ENCODE measurements around the gene NAP1L3. TPM values are rescaled to one million over a fixed set of nuclear protein-coding genes. Genes with fewer than 3 reads are reported as not detected.

NAP1L3 gene, protein sequence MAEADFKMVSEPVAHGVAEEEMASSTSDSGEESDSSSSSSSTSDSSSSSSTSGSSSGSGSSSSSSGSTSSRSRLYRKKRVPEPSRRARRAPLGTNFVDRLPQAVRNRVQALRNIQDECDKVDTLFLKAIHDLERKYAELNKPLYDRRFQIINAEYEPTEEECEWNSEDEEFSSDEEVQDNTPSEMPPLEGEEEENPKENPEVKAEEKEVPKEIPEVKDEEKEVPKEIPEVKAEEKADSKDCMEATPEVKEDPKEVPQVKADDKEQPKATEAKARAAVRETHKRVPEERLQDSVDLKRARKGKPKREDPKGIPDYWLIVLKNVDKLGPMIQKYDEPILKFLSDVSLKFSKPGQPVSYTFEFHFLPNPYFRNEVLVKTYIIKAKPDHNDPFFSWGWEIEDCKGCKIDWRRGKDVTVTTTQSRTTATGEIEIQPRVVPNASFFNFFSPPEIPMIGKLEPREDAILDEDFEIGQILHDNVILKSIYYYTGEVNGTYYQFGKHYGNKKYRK
- under 1 TPM in 3 of 4 donors, not detected in 1; 0.13 to 0.95 (median 0.53) TPM for total RNA-seq

DNA sequence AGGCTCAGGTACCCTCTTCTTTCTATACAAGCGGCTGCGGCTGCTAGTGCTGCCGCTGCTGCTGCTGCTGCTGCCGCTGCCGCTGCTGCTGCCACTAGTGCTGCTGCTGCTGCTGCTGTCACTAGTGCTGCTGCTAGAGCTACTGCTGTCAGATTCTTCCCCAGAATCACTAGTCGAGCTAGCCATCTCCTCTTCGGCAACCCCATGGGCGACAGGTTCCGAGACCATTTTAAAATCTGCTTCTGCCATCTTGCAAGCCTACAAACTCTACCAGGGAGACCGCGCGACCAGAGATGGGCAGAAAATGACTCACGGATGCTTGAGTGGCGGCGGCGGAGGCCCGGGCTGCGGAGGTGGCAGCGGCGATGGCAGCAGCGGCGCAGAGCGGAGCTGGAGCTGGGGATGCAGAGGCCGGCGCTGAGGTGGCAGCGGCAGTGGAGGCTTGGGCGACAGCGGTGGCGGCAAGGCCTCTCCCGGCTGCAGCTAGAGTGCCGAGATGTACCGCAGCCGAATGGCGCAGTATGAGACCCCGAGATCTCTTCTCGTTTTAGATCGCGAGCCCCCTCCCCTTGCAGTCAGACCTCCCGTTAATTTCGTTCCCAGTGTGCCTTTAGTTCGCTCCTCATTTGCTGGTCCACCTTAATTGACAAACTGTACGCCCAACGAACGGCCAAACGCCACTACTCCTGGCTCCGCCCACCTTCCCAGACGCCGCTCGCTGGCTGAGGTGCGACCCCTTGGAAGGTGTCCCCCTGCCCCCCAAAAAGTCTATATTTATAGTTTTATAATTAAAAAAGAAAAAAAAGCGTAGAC is at the start of gene NAP1L3:
NAP1L3 (minus strand) TSS at position 523 of the 813 bp plus-strand sequence; CDS start at position 249, 274 bp downstream.
- intact Hi-C loops (cut with DNase I): no loop called here
- TF ChIP-seq, protein P1, sequence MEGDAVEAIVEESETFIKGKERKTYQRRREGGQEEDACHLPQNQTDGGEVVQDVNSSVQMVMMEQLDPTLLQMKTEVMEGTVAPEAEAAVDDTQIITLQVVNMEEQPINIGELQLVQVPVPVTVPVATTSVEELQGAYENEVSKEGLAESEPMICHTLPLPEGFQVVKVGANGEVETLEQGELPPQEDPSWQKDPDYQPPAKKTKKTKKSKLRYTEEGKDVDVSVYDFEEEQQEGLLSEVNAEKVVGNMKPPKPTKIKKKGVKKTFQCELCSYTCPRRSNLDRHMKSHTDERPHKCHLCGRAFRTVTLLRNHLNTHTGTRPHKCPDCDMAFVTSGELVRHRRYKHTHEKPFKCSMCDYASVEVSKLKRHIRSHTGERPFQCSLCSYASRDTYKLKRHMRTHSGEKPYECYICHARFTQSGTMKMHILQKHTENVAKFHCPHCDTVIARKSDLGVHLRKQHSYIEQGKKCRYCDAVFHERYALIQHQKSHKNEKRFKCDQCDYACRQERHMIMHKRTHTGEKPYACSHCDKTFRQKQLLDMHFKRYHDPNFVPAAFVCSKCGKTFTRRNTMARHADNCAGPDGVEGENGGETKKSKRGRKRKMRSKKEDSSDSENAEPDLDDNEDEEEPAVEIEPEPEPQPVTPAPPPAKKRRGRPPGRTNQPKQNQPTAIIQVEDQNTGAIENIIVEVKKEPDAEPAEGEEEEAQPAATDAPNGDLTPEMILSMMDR (IDR thresholded peaks at IDR 0.05): no peak
- TF ChIP-seq POLR2A (IDR thresholded peaks at IDR 0.05): no peak
- H3K27me3 ChIP-seq: no peaks in the 10 kb centered on the region
- H3K27ac ChIP-seq: peak within 1 kb of the TSS in 3 of 4 donors; percentile 37 to 79 (median 68)
- DNase-seq: no peak
- 0 to 6% methylated on average over 9 to 30 of the region's 51 CpGs for WGBS, 2 donors
- peak within 1 kb of the TSS; percentile 24 to 66 (median 46) for H3K4me3 ChIP-seq
- H3K9me3 ChIP-seq: no peaks in the 10 kb centered on the region
- H3K4me1 ChIP-seq: peaks cover 0 to 5% (median 0%) of the 10 kb centered on the region in 3 donors
- H3K36me3 ChIP-seq: no peaks in the 10 kb centered on the region

DNA sequence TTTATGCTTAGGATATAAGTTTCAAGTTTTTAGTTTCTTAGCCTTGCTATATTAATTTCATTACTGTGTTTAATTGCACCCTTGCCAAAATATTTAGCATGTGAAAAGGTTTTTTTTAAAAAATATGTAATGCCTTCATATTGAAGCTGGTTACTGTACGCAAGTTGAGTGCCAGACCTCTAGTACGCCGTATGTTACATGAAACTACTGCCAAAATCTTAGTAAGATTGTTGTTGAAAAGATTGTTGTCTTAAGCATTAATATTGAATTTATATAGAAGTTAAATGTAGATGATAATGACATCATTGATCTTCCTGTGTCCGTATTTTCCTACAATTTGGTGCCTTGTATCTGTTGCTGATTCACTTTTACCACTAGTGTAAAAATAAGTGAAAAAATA is 37.7 kb upstream of the NAP1L3 start:
- no peaks in the 10 kb centered on the region for H3K9me3 ChIP-seq
- intact Hi-C loops (cut with DNase I): no loop called here
- 81 to 83% methylated on average over 4 of the region's 4 CpGs for WGBS, 2 donors
- H3K27me3 ChIP-seq: no peaks in the 10 kb centered on the region
- no peaks in the 10 kb centered on the region for H3K36me3 ChIP-seq
- DNase-seq: no peak
- no peaks in the 10 kb centered on the region for H3K4me1 ChIP-seq
- no peak overlapping the region for H3K4me3 ChIP-seq
- TF ChIP-seq POLR2A (IDR thresholded peaks at IDR 0.05): no peak
- TF ChIP-seq, protein P1 (IDR thresholded peaks at IDR 0.05): no peak
- no peak overlapping the region for H3K27ac ChIP-seq

DNA sequence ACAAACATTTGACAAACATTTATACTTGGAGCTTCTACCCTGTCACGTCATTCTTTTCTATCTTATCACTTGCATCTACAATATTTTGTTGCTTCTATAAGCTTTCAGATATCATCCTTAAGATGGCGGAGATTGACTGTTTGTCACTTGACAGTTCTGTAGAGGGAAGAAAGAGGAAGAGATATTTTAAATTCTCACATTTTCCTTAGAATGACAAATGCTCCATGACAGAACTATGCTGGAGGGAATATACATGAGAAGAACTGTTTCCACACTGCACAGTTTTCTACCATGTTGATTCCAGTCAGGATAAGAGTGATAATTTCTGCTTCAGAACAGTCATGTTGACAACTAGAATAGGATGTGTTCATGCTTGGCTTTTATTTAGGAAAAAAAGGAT is 30.3 kb upstream of the NAP1L3 start:
- H3K36me3 ChIP-seq: no peaks in the 10 kb centered on the region
- H3K4me3 ChIP-seq: no peak overlapping the region
- intact Hi-C loops (cut with DNase I): no loop called here
- H3K27ac ChIP-seq: no peak overlapping the region
- H3K4me1 ChIP-seq: no peaks in the 10 kb centered on the region
- 71 to 77% methylated on average over 2 of the region's 2 CpGs for WGBS, 2 donors
- no peaks in the 10 kb centered on the region for H3K9me3 ChIP-seq
- H3K27me3 ChIP-seq: no peaks in the 10 kb centered on the region
- no peak for TF ChIP-seq POLR2A (IDR thresholded peaks at IDR 0.05)
- TF ChIP-seq, protein P1 (IDR thresholded peaks at IDR 0.05): no peak
- no peak for DNase-seq

DNA sequence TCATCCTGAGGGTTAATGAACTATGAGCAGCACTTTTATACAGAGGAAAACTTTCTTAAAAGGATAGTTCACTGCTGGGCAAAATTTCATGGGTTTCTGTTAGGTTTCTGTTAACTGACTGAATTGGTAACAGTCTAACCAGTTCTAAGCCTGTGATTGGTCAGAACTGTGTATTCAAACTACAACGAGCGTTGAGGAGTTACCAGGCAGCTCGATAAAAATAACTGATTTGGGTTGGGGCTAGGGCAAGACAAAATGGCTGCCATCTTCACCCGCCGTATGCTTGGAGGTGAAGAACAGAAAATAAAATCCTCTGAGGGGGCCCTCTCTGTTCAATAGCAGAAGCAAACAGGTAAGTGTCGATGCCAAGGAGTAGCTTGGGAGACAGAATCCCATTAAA is 22.6 kb upstream of the NAP1L3 start:
- Histone ChIP-seq H3K4me1 (no peaks in the 10 kb centered on the region), H3K4me3 (no peak overlapping the region), H3K27me3 (no peaks in the 10 kb centered on the region), H3K36me3 (no peaks in the 10 kb centered on the region), H3K9me3 (no peaks in the 10 kb centered on the region), H3K27ac (no peak overlapping the region)
- no peak for TF ChIP-seq POLR2A (IDR thresholded peaks at IDR 0.05)
- TF ChIP-seq, protein P1 (IDR thresholded peaks at IDR 0.05): no peak
- DNase-seq: no peak
- WGBS, 2 donors: 88 to 95% methylated on average over 6 of the region's 6 CpGs
- intact Hi-C loops (cut with DNase I): no loop called here
